ENCODE data around the gene TNFRSF14. TPM values are rescaled to one million over a fixed set of nuclear protein-coding genes. Genes with fewer than 3 reads are reported as not detected.

The TNFRSF14 gene
- polyA plus RNA-seq, 1 experiment: 19.3 TPM

DNA sequence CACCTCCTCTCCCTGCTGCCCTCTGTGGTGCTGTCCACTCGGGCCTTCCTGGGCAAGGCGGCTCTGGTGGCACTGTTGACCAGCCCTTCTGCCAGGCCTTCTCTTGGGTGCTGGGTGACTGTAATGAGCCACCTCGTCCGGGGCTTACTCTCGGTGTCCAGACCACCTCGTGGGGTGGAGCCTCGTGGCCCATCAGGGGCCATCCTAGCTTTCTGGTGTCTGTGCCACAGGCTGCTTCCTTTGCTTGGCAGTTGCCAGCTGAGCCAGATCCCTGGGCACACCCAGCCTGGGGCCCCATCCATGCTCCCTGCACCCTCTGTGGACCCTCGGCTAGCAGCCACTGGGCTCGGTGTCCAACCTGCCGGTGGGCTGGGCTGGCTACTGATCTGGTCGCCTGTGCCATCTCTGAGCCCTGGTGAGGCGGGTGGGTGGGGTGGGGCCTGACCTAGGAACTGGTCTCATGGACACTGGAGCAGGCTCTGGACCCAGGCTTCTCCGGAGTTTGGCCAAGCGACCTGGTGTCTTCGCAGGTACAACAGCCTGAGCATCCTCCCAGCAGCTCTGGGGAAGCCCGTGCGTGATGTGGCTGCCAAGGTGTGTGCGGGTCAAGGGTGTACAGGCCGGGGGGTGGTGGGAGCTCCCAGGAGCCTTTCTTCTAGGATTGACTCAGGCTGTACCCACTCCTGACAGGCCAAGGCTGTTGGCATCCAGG is 31.8 kb downstream of the TNFRSF14 start:
- POLR2A ChIA-PET: no interaction called here
- CTCF ChIA-PET: no interaction called here
- TF ChIP-seq, protein P1, sequence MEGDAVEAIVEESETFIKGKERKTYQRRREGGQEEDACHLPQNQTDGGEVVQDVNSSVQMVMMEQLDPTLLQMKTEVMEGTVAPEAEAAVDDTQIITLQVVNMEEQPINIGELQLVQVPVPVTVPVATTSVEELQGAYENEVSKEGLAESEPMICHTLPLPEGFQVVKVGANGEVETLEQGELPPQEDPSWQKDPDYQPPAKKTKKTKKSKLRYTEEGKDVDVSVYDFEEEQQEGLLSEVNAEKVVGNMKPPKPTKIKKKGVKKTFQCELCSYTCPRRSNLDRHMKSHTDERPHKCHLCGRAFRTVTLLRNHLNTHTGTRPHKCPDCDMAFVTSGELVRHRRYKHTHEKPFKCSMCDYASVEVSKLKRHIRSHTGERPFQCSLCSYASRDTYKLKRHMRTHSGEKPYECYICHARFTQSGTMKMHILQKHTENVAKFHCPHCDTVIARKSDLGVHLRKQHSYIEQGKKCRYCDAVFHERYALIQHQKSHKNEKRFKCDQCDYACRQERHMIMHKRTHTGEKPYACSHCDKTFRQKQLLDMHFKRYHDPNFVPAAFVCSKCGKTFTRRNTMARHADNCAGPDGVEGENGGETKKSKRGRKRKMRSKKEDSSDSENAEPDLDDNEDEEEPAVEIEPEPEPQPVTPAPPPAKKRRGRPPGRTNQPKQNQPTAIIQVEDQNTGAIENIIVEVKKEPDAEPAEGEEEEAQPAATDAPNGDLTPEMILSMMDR (IDR thresholded peaks at IDR 0.05; ENCODE audit: insufficient read depth, low read depth, low read length): no peak
- no peaks in the 10 kb centered on the region for H3K27me3 ChIP-seq (ENCODE audit: control insufficient read depth, insufficient read depth, low read length)
- peaks cover 2% of the 10 kb centered on the region; the same call in 1 of the 2 replicates for H3K36me3 ChIP-seq (ENCODE audit: control insufficient read depth, insufficient read depth, low read length)
- no peak for DNase-seq (ENCODE audit: low read depth)
- H3K4me3 ChIP-seq (ENCODE audit: low read depth, low read length): peak overlapping the region; percentile 76

DNA sequence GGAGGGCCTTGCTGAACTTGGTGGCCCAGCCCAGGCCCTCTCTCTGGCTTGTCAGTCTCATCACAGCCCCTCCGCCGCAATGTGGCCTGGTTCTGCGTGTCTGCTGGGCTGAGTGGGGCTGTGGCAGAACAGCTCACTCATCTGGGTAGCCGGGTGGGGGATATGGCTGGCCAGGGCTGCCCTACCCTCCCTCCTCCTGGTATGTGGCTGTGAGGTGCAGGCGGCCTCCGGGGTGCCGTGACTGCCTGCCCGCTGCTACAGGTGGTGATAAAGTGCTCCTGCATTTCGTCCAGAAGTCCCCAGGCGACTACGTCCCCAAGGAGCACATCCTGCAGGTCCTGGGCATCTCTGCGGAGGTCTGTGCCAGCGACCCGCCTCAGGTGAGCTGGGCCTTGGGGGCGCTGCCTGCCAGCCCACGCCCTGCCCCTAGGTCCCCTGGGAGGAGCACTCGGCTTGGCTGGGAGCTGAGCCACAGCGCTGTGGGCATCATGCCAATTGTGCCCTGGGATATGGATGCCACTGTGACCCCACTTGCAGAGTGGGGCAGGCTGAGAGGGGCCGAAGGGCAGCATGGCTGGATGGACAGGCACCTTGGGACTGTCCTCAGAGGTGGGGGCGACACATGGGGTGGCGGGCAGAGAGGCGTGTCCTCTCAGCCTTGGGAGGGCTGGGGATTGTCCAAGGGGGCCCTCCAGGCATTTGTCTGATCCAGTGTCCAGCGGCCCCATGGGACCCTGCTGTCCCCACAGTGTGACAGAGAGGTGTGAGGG is 32.7 kb downstream of the TNFRSF14 start:
- DNase-seq (ENCODE audit: low read depth): no peak
- ChIA-PET CTCF (no interaction called here), POLR2A (no interaction called here)
- TF ChIP-seq, protein P1 (IDR thresholded peaks at IDR 0.05; ENCODE audit: insufficient read depth, low read depth, low read length): no peak
- Histone ChIP-seq H3K27me3 (ENCODE audit: control insufficient read depth, insufficient read depth, low read length) (no peaks in the 10 kb centered on the region), H3K36me3 (ENCODE audit: control insufficient read depth, insufficient read depth, low read length) (peaks cover 2% of the 10 kb centered on the region; the same call in 1 of the 2 replicates), H3K4me3 (ENCODE audit: low read depth, low read length) (no peak overlapping the region)

DNA sequence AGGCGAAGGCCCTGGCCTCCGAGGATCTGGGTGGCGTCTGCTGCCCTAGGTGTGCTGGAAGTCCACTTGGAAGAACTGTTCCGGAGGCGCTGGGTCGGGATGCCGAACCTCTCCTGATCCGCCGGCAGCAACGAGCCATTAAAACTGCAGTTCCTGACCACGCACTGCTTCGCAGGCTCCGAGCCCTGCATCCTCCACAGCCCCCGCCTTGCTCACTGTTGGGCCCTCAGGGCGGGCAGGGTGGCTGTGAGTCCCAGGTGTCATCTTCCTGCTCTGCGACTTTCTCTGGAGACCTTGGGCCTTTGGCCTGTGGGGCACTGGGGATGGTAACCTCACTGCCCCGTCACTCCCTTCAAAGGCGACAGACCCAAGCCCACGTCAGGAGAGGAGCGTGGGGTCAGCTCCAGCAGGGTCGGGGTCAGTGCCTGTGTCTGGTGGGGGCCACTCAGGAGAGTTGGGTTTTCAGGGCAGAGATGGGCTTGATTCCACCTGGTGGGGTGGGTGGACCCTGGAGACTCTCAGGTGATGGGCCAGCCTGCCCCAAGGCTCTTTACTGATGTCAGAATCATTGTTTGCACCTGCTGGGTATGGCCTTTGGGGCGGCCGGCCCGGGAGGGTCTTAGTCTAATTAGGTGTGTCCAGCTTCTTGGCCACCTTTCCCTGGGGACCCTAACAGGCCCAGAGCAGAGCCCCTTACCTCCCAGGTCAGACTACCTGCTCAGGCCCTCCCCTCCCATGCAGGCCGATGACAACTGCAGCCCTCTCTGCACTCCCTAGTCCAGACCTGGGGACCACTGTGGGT is 33.5 kb downstream of the TNFRSF14 start:
- CTCF ChIA-PET: no interaction called here
- H3K4me3 ChIP-seq (ENCODE audit: low read depth, low read length): no peak overlapping the region
- DNase-seq (ENCODE audit: low read depth): no peak
- POLR2A ChIA-PET: no interaction called here
- TF ChIP-seq, protein P1 (IDR thresholded peaks at IDR 0.05; ENCODE audit: insufficient read depth, low read depth, low read length): no peak
- H3K36me3 ChIP-seq (ENCODE audit: control insufficient read depth, insufficient read depth, low read length): peaks cover 2% of the 10 kb centered on the region; the same call in 1 of the 2 replicates
- H3K27me3 ChIP-seq (ENCODE audit: control insufficient read depth, insufficient read depth, low read length): no peaks in the 10 kb centered on the region

DNA sequence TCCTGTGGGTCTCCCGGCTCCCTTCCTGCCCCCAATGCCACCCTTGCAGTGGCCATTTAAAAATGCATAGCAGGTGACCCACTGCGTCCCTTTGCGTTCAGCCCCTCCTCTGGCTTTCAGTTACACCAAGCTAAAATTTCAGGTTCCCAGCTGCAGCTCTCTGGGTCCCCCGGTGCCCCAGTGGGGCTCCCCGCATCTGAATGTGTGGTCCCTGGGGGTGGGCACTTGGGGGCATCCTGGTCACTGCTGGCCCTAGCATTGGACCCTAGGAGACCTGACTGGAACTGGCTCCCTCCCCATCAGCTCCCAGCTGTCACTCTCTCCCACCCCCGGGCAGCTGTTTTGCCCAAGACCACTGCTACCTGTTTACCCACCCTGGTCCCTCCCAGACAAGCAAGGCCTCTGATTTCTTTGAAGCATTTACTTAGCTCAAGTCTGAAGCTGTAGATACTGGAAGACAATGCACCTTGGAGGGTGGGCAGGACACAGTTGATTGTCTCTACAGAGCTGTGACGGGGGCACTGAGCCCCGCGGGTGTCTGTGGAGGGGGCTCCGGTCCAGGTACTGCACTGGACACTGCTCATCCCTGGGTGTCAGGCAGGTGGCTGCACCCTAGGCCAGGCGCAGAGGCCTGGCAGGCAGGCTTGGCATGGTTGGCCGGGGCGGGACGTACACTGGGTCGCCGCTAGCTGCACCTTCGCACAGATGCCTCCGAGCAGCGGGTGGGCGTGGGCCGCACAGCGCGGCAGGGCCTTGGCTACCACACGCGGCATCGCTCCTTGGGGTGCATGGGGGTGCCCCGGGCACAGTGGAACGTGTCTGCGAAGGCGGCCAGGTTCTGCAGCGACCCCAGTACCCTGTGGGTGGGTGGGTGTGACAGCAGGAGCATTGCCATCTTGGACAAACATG is 34.3 kb downstream of the TNFRSF14 start:
- Histone ChIP-seq H3K36me3 (ENCODE audit: control insufficient read depth, insufficient read depth, low read length) (peaks cover 2% of the 10 kb centered on the region; the same call in 1 of the 2 replicates), H3K4me3 (ENCODE audit: low read depth, low read length) (no peak overlapping the region), H3K27me3 (ENCODE audit: control insufficient read depth, insufficient read depth, low read length) (no peaks in the 10 kb centered on the region)
- ChIA-PET CTCF (no interaction called here), POLR2A (no interaction called here)
- TF ChIP-seq, protein P1 (IDR thresholded peaks at IDR 0.05; ENCODE audit: insufficient read depth, low read depth, low read length): no peak
- DNase-seq (ENCODE audit: low read depth): no peak
